ENCODE measurements around the gene BABAM2. TPM values are rescaled to one million over a fixed set of nuclear protein-coding genes. Genes with fewer than 3 reads are reported as not detected.

BABAM2 gene
- total RNA-seq, 1 donor from 2014 or later: 37.1 TPM

DNA sequence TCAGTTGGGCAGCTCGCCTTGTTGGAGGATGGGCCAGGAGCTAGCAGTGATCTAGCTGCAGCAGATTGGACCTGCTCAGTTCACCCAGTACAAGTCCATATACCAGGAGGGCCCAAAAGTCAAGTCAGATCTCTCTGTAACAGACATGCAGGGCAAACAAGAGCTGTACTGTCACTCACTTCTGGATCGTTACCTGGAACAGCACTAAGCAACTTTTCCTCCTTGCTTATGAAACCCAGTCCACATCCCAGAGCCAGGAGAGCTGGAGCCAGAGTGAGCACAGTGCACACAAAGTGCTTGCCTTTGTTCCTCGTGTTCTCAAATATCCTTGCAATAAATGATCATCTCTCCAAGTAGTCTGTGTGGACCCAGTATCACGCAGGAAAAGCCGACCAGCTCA, 258.0 kb downstream of the BABAM2 start:
- H3K9me3 Mint-ChIP-seq (ENCODE audit: low read depth): peaks cover 7% of the 10 kb centered on the region
- no peaks in the 10 kb centered on the region for H3K27me3 Mint-ChIP-seq
- no peak overlapping the region for H3K4me3 Mint-ChIP-seq (ENCODE audit: low read depth)
- TF ChIP-seq, protein P1, sequence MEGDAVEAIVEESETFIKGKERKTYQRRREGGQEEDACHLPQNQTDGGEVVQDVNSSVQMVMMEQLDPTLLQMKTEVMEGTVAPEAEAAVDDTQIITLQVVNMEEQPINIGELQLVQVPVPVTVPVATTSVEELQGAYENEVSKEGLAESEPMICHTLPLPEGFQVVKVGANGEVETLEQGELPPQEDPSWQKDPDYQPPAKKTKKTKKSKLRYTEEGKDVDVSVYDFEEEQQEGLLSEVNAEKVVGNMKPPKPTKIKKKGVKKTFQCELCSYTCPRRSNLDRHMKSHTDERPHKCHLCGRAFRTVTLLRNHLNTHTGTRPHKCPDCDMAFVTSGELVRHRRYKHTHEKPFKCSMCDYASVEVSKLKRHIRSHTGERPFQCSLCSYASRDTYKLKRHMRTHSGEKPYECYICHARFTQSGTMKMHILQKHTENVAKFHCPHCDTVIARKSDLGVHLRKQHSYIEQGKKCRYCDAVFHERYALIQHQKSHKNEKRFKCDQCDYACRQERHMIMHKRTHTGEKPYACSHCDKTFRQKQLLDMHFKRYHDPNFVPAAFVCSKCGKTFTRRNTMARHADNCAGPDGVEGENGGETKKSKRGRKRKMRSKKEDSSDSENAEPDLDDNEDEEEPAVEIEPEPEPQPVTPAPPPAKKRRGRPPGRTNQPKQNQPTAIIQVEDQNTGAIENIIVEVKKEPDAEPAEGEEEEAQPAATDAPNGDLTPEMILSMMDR (IDR thresholded peaks at IDR 0.05; ENCODE audit: unreplicated experiment): no peak
- no peaks in the 10 kb centered on the region for H3K4me1 Mint-ChIP-seq (ENCODE audit: low read depth)
- no peak overlapping the region for H3K27ac Mint-ChIP-seq
- H3K36me3 Mint-ChIP-seq (ENCODE audit: insufficient read depth): peaks cover 6% of the 10 kb centered on the region
- DNase-seq (ENCODE audit: low spot score, unreplicated experiment): no peak

DNA sequence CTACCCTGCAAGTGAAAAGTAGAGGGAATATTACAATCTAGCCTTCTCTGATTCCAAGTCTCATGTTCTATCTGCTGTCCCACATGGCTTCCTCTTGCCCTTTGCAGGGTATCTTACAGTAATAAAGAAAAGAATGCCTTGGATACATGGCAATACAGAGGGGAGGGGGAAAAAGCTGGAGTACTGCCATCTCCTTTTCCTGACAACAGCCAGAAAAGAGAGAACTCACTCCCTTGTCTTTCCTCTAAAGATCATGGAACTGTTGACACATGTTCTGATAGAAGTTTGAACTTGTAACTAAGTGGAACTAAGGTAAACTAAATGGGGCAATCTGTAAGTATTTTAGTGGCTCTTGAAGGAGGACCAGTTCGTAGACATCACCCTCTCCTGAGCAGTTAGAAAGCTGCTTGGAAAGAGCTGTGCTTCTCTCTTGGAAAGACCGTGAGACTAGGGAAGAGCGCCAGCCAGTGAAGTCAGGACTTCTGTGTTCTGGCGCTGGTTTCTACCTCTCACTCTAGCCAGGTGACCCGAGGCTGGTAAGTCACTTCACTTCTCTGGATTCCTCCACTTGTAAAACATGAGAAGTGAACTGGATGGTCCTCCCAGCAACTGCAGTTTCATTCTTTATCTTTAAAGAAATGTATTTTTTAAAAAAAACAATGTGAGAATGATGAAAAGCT, 259.8 kb downstream of the BABAM2 start:
- Mint-ChIP-seq H3K27me3 (no peaks in the 10 kb centered on the region), H3K9me3 (ENCODE audit: low read depth) (peaks cover 10% of the 10 kb centered on the region), H3K36me3 (ENCODE audit: insufficient read depth) (peaks cover 8% of the 10 kb centered on the region), H3K27ac (no peak overlapping the region), H3K4me3 (ENCODE audit: low read depth) (no peak overlapping the region), H3K4me1 (ENCODE audit: low read depth) (peaks cover 16% of the 10 kb centered on the region)
- no peak for DNase-seq (ENCODE audit: low spot score, unreplicated experiment)
- TF ChIP-seq, protein P1 (IDR thresholded peaks at IDR 0.05; ENCODE audit: unreplicated experiment): no peak

DNA sequence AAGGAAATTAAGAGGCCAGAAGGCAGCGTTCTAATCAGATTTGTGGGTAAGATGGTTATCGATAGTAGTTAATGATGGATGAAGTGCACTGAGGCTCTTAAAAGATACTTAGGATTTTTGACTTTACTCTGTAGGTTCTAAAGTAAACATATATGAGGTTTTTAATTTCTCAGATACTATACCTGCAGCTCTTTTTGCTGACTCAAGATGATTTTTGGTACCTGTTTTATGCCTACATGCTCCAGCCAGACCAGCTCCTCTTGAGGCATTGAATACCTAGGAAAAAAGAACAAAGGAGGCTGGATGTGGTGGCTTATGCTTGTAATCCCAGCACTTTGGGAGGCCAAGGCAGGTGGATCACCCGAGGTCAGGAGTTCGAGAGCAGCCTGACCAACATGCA, 260.5 kb downstream of the BABAM2 start:
- Mint-ChIP-seq H3K36me3 (ENCODE audit: insufficient read depth) (peaks cover 13% of the 10 kb centered on the region), H3K4me1 (ENCODE audit: low read depth) (peaks cover 18% of the 10 kb centered on the region), H3K27ac (no peak overlapping the region), H3K27me3 (no peaks in the 10 kb centered on the region), H3K9me3 (ENCODE audit: low read depth) (peaks cover 13% of the 10 kb centered on the region), H3K4me3 (ENCODE audit: low read depth) (no peak overlapping the region)
- DNase-seq (ENCODE audit: low spot score, unreplicated experiment): no peak
- TF ChIP-seq, protein P1 (IDR thresholded peaks at IDR 0.05; ENCODE audit: unreplicated experiment): no peak

DNA sequence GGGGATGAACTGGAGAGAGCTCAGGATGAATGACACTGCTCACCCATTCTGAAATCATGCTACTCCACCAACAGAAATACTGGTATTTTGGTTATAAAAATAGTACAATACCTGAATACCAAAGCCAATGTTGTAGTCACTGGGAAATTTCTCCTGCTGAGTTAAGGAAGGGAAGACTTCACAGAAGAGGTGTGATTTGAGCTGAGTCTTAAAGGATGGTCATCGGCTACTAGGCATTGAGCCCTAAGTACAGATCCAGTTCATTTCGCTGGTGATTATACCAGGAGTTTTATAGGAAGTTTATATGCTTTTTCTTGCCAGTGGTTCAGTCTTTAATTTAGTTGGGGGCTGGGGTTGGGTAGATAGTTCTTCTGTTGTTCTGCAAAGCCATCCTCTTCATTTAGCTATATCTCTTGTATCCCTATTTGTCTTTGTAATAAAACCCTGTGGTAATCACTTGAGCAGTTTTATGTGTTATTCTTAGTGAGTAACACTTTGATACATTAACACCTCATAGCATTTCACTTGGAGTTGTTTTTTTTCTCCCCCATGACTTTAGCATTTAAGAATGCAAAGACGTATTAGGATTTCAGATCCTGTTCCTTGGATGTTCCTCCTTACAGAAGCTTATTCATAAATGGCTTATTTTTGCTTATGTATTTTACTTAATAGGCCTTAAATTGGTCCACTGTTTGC, 262.2 kb downstream of the BABAM2 start:
- TF ChIP-seq, protein P1 (IDR thresholded peaks at IDR 0.05; ENCODE audit: unreplicated experiment): no peak
- Mint-ChIP-seq H3K27me3 (no peaks in the 10 kb centered on the region), H3K4me3 (ENCODE audit: low read depth) (no peak overlapping the region), H3K9me3 (ENCODE audit: low read depth) (peaks cover 11% of the 10 kb centered on the region), H3K27ac (no peak overlapping the region), H3K36me3 (ENCODE audit: insufficient read depth) (peaks cover 16% of the 10 kb centered on the region), H3K4me1 (ENCODE audit: low read depth) (peaks cover 18% of the 10 kb centered on the region)
- no peak for DNase-seq (ENCODE audit: low spot score, unreplicated experiment)

DNA sequence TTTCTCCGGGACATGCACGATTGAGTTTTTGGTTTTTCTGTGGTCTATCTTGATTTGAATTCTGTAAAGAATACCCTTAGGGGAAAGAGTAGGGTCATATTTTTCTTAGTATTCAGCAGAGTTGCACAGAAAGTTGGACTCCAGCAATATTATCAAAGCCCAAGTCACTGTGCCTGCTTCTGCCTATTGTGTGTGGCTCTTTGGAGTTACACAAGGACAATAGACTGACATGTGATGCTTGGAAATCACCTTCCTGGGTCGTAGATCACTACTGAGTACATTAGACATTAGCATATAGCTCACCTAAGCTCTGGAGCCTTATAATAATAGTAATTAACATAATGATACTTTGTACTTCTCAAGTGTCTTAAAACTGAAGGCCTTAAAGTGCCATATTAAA, 263.3 kb downstream of the BABAM2 start:
- Mint-ChIP-seq H3K9me3 (ENCODE audit: low read depth) (peaks cover 11% of the 10 kb centered on the region), H3K4me1 (ENCODE audit: low read depth) (peaks cover 18% of the 10 kb centered on the region), H3K27me3 (no peaks in the 10 kb centered on the region), H3K4me3 (ENCODE audit: low read depth) (no peak overlapping the region), H3K27ac (no peak overlapping the region), H3K36me3 (ENCODE audit: insufficient read depth) (peaks cover 13% of the 10 kb centered on the region)
- DNase-seq (ENCODE audit: low spot score, unreplicated experiment): no peak
- TF ChIP-seq, protein P1 (IDR thresholded peaks at IDR 0.05; ENCODE audit: unreplicated experiment): no peak

Measured in progenitor cell of endocrine pancreas (in vitro differentiated cells).